ENCODE data around the gene MEF2D.

DNA sequence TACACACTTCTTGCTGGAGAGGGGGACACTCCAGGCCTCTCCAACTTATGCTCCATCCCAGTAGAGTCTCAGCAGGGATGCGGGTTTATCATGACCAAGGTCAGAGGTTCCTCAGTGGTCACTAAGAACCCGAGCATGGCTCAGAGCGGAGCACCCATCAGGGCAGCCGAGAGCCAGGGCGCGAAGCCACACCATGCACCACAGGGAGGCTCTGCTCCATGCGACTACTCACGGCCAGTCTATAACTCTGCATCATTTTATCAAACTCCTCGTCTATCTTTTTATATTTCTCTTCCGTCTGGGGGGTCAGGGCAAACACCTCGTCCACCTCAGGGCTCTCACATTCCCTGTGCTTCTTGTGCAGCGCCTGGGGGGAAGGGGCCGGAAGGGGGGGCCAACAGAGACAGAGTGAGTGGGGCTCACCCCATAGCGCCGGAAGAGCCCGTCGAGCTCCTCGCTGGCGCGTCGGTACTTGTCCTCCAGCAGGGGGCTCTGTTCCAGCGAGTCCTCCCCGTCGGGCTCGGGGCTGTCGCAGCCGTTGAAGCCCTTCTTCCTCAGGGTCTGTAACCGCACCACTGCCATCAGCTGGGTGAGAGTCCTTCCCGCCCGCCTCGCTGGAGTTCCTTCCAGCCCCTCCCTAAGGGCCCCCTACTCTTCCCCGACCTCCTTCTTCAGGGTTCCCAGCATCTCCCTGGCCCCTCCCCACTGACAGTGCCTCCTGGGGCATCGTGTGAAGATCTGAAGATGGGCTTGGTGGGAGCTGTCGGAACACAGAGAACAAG, 20.0 kb downstream of the MEF2D start:
- TF ChIP-seq, protein P1, sequence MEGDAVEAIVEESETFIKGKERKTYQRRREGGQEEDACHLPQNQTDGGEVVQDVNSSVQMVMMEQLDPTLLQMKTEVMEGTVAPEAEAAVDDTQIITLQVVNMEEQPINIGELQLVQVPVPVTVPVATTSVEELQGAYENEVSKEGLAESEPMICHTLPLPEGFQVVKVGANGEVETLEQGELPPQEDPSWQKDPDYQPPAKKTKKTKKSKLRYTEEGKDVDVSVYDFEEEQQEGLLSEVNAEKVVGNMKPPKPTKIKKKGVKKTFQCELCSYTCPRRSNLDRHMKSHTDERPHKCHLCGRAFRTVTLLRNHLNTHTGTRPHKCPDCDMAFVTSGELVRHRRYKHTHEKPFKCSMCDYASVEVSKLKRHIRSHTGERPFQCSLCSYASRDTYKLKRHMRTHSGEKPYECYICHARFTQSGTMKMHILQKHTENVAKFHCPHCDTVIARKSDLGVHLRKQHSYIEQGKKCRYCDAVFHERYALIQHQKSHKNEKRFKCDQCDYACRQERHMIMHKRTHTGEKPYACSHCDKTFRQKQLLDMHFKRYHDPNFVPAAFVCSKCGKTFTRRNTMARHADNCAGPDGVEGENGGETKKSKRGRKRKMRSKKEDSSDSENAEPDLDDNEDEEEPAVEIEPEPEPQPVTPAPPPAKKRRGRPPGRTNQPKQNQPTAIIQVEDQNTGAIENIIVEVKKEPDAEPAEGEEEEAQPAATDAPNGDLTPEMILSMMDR (IDR thresholded peaks at IDR 0.05; ENCODE audit: insufficient read depth, low read depth, low read length): peak; percentile 37
- TF ChIP-seq EZH2 (IDR thresholded peaks at IDR 0.05; ENCODE audit: insufficient read depth, low read length): no peak
